Activated naive CD4-positive, alpha-beta T cell treated with anti-CD3 and anti-CD28 coated beads, Interleukin-2, amount 10 ng/mL, durations not matched to agents 7 days and 5 days (primary cell): ENCODE data around the gene LDHD.
"Not testable (repeated sequence)": the region's sequence is repeated elsewhere in the genome, so short reads cannot be mapped to it uniquely, and the experiment has no call there.

Experiments used
- CTCF ChIA-PET: fragments of 350-600 bp; sonication (Branson Sonifier 250); formaldehyde crosslinking; loops from one replicate; lab custom pipeline; 2021; ENCODE audit warnings: antibody characterized with exemption; lab: Charles Lee
- DNase-seq: peaks from one replicate; pipeline ENCODE4 v3.0.0-alpha.2; 2020
- H3K27ac Mint-ChIP-seq: one replicate; pipeline ENCODE4 v1.8.0; 2021; ENCODE audit warnings: mild to moderate bottlenecking, moderate library complexity, mixed read lengths
- H3K27me3 Mint-ChIP-seq: one replicate; pipeline ENCODE4 v1.8.0; 2021; ENCODE audit warnings: mild to moderate bottlenecking, mixed read lengths
- H3K36me3 Mint-ChIP-seq: one replicate; pipeline ENCODE4 v1.8.0; 2021; ENCODE audit warnings: mixed read lengths
- H3K4me1 Mint-ChIP-seq: one replicate; pipeline ENCODE4 v1.8.0; 2021; ENCODE audit warnings: mixed read lengths
- H3K4me3 Mint-ChIP-seq: one replicate; pipeline ENCODE4 v1.8.0; 2021; ENCODE audit warnings: mild to moderate bottlenecking, moderate library complexity, mixed read lengths
- H3K9me3 Mint-ChIP-seq: one replicate; pipeline ENCODE4 v1.8.0; 2021; ENCODE audit warnings: mixed read lengths

LDHD gene

DNA sequence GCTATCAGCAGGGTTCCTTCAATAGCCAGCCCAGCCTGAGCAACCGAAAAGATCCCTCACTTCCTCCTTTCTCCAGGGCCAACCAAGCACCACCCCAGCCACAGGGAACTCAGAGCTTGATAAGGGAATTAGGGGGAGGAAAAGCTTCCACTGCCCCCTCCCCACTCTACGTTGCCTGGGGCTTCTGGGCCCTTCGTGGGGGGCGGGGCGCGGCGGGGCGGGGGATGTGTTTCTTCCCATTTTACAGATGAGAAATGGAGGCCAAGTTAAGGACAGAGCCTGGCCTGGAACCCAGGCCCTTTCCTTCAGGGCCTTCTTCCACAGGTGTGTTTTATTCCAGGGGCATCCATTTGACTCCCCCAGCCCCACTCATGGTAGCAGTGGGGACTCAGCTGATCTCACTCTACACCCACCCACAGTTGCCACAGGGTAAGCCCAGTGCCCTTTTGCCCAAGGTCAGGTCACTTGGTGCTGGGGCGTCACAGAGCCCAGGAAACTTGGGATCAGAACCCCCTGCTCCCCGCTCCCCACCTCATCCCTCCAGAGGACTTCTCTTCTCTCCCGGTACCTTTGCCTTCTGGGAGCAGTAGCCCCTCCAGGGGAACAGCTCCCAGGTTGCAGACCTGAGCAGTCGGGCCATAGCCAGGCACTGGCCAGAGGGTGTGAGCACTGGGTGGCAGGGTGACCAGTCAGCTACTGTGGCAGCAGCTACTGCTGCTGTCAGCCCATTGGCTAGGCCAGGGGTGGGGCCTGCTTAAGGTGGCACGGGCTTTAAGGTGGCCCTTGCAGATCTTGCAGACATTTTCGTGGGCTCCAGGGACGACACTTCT is at the start of gene LDHD:
Gene LDHD, minus strand, starts transcription at position 700 of the 830 bp plus-strand sequence. Its CDS starts 60 bp downstream, at position 640.
- H3K27me3 Mint-ChIP-seq, result peaks cover 16% of the 10 kb centered on the region
- H3K36me3 Mint-ChIP-seq, result no peaks in the 10 kb centered on the region
- CTCF ChIA-PET, result no interaction called here
- peak within 1 kb of the TSS; percentile 47 for H3K4me3 Mint-ChIP-seq
- no peak for DNase-seq
- peaks cover 1% of the 10 kb centered on the region for H3K9me3 Mint-ChIP-seq
- H3K27ac Mint-ChIP-seq, result no peak within 1 kb of the TSS
- H3K4me1 Mint-ChIP-seq, result peaks cover 11% of the 10 kb centered on the region

DNA sequence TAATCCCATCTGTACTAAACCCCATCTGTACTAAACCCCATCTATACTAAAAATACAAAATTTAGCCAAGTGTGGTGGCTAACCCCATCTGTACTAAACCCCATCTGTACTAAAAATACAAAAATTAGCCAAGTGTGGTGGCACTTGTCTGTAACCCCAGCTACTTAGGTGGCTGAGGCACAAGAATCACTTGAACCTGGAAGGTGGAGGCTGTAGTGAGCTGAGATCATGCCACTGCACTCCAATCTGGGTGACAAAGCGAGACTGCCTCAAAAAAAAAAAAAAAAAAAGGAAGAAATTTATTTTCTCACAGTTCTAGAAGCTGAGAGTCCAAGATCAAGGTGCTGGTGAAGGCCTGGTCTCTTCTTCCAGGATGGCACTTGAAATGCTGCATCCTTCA is 43.8 kb upstream of the LDHD start:
- H3K27me3 Mint-ChIP-seq, result no peaks in the 10 kb centered on the region
- CTCF ChIA-PET, result no interaction called here
- no peak for DNase-seq
- peaks cover 70% of the 10 kb centered on the region for H3K36me3 Mint-ChIP-seq
- H3K4me3 Mint-ChIP-seq, result no peak overlapping the region
- H3K4me1 Mint-ChIP-seq, result no peaks in the 10 kb centered on the region
- H3K9me3 Mint-ChIP-seq, result peaks cover 20% of the 10 kb centered on the region
- no peak overlapping the region for H3K27ac Mint-ChIP-seq

DNA sequence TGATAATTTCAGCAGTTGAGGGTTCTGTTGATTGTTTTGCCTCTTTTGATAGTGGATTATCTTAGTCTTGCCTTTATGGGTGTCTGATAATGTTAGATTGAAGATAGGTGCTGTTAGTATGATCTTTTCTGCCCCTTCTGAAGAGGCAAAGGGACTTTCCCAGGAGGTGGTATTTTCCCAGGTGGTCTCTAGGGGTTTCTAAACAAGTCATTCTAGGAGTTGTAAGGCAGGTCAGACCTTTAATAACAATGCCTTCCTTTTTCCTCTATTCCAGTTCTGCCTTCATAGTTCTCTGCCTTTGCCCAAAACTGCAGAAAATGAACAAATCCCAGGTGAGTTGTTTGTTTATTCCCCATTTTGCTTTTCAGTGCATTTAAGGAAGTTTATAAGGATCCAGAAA is 36.1 kb upstream of the LDHD start:
- peaks cover 52% of the 10 kb centered on the region for H3K36me3 Mint-ChIP-seq
- H3K27me3 Mint-ChIP-seq, result no peaks in the 10 kb centered on the region
- H3K4me3 Mint-ChIP-seq, result no peak overlapping the region
- CTCF ChIA-PET, result no interaction called here
- no peak for DNase-seq
- H3K27ac Mint-ChIP-seq, result no peak overlapping the region
- H3K4me1 Mint-ChIP-seq, result peaks cover 13% of the 10 kb centered on the region
- peaks cover 26% of the 10 kb centered on the region for H3K9me3 Mint-ChIP-seq

DNA sequence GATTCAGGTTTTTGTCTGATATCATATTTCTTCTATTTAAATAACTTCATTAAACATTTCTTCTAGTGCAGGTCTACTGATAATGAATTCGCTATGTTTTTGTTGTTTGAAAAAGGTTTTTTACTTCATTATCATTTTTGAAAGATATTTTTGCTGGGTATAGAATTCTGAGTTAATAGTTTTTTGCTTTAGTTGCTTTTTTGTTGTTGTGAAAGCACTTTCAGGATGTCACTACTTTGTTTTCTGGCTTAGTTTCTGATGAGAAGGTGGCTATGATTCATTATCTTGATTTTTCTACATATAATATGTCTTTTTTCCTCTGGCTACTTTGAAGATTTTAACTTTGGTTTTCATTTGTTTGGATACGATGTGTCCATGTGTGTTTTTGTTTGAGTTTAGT is 35.2 kb upstream of the LDHD start:
- H3K4me1 Mint-ChIP-seq, result peaks cover 13% of the 10 kb centered on the region
- H3K4me3 Mint-ChIP-seq, result no peak overlapping the region
- H3K36me3 Mint-ChIP-seq, result peaks cover 45% of the 10 kb centered on the region
- DNase-seq, result no peak
- H3K27me3 Mint-ChIP-seq, result no peaks in the 10 kb centered on the region
- H3K27ac Mint-ChIP-seq, result no peak overlapping the region
- CTCF ChIA-PET, result no interaction called here
- H3K9me3 Mint-ChIP-seq, result peaks cover 26% of the 10 kb centered on the region

DNA sequence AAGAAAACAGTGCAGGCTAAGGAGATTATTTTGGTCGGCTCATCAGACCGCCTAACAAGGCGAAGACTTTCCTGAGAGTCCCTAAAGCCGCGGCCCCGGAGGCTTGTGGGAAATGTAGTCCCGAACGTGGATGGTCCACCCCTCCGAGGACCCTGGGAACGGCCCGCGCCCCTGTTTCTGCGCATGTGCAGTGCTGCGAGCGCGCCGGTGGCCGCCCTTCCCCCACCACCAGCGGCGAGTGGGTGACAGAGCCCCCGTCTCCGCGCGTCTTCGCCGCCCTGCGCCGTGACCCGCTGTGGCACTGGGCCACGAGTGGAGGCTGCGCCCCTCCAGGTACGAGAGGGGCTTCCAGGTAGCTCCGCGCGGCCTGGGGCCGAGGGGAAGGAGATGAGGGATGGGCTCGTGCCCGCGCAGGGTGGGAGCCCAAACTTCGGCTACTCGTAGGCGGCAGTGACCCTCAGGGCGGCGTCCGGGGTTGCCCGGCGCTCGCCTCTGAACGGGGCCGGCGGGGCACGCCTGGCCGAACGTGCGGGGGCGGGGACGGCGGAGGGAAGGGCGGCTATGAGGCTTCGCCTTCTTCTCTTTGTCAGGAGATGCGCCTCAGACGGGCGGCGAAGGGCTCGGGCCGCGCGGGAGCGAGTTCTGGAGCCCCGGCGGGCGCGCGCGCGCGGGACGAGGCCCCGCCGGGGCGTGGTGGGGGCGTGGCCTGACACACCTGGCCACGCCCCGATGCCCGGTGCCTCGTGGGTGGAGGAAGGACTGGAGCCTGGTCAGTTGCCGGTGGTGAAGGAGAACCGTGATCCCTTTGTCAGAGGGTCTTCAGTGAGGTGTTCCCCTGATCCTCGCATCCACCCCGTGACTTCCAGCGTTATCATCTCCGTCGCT is 32.0 kb upstream of the LDHD start, which contains the start of gene ZFP1:
Gene ZFP1, plus strand, starts transcription at position 214 of the 885 bp plus-strand sequence. CDS start 4,428 bp downstream, outside the sequence.
- Mint-ChIP-seq H3K4me3 (peak within 1 kb of the TSS; percentile 80), H3K36me3 (peaks cover 27% of the 10 kb centered on the region), H3K9me3 (peaks cover 24% of the 10 kb centered on the region), H3K27ac (peak within 1 kb of the TSS; percentile 88), H3K27me3 (no peaks in the 10 kb centered on the region), H3K4me1 (peaks cover 13% of the 10 kb centered on the region)
- peak; percentile 95 for DNase-seq
- CTCF ChIA-PET, result interaction anchor here (1.0 to 1.5 kb wide), 2 partner anchors 10 to 286 kb away, joined by 3 read pairs; no protein-coding TSS in a partner anchor

DNA sequence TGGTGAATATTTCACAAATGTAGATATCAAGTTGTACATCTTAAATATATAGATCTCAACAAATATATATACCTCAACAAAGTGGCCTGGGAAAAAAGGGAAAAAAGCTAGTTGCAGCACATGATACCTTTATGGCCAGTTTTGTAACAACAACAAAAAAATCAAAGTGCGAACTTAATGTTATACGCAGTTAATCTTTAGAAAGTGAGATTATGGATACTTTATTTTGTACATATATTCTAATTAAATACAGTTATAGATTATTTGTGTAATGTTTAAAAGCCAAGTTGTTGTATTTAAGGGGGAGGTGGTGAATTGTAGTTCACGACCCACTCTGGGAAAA is 31.4 kb upstream of the LDHD start:
- Mint-ChIP-seq H3K27me3 (no peaks in the 10 kb centered on the region), H3K4me1 (peaks cover 13% of the 10 kb centered on the region), H3K36me3 (peaks cover 24% of the 10 kb centered on the region), H3K4me3 (peak overlapping the region; percentile 80), H3K27ac (peak overlapping the region; percentile 88), H3K9me3 (peaks cover 22% of the 10 kb centered on the region)
- no peak for DNase-seq
- CTCF ChIA-PET, result interaction anchor here (1.0 to 1.5 kb wide), 2 partner anchors 10 to 286 kb away, joined by 3 read pairs; no protein-coding TSS in a partner anchor

DNA sequence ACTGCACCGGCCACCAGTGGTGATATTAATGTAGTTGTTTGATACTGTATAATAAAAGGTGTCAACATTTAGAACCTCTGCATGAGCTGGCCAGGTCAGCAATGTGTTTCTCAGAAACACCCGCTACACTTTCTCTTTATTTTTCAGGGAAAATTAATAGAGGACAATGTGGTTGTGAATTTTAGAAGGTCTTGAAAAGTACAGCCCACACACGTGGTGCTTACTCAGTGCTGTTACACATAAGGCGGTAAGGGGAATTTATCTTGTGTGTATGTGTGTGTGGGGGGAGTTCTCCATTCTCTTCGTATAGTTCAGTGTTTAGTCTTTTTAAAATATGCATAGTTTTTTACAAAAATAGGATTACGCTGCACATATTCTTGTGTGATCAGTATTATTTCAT is 27.4 kb upstream of the LDHD start:
- H3K4me1 Mint-ChIP-seq, result peaks cover under 1% of the 10 kb centered on the region
- no peaks in the 10 kb centered on the region for H3K27me3 Mint-ChIP-seq
- CTCF ChIA-PET, result no interaction called here
- H3K27ac Mint-ChIP-seq, result no peak overlapping the region
- no peak overlapping the region for H3K4me3 Mint-ChIP-seq
- DNase-seq, result no peak
- no peaks in the 10 kb centered on the region for H3K36me3 Mint-ChIP-seq
- no peaks in the 10 kb centered on the region for H3K9me3 Mint-ChIP-seq

DNA sequence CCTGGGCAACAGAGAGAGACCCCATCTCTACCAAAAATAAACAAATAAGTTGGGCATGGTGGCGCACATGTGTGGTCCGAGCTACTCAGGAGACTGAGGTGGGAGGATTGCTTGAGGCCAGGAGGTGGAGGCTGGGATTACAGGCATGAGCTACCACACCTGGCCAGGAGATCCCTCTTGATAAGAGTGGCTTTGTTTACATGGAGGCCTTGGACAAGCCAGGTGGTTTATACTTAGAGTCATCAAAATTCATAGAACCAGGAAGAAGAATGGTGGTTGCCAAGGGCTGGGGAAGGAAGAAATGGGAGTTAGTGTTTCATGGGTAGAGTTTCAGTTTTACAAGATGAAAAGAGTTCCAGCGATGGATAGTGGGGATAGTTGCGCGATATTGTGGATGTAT is 22.9 kb upstream of the LDHD start:
- no peaks in the 10 kb centered on the region for H3K9me3 Mint-ChIP-seq
- CTCF ChIA-PET, result no interaction called here
- DNase-seq, result no peak
- H3K36me3 Mint-ChIP-seq, result no peaks in the 10 kb centered on the region
- peaks cover 9% of the 10 kb centered on the region for H3K27me3 Mint-ChIP-seq
- no peak overlapping the region for H3K4me3 Mint-ChIP-seq
- H3K27ac Mint-ChIP-seq, result no peak overlapping the region
- peaks cover 9% of the 10 kb centered on the region for H3K4me1 Mint-ChIP-seq

DNA sequence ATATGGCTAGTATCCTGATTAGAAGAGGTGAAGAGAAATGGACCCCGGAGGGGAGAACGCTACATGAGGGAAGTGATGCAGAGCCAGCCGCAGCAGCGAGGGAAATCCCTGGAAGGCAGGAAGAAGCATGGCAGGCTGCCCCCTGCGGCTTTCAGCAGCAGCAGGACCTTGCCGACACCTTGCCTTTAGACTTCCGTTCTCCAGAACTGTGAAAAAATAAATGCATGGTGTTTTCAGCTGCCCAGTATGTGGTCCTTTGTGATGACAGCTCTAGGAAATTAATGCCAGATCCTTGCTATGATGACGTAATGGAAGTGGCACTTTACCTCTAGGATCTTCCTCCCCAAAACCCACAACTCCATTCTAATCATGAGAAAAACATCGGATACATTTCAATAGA is 22.1 kb upstream of the LDHD start:
- no peak for DNase-seq
- no peaks in the 10 kb centered on the region for H3K9me3 Mint-ChIP-seq
- no peaks in the 10 kb centered on the region for H3K36me3 Mint-ChIP-seq
- peaks cover 9% of the 10 kb centered on the region for H3K27me3 Mint-ChIP-seq
- H3K27ac Mint-ChIP-seq, result no peak overlapping the region
- CTCF ChIA-PET, result interaction anchor here (0.7 to 1.0 kb wide), 3 partner anchors 10 to 327 kb away, joined by 3 to 4 read pairs (median 3); partner anchors contain the start of gene ZFP1
- H3K4me3 Mint-ChIP-seq, result no peak overlapping the region
- H3K4me1 Mint-ChIP-seq, result peaks cover 9% of the 10 kb centered on the region

DNA sequence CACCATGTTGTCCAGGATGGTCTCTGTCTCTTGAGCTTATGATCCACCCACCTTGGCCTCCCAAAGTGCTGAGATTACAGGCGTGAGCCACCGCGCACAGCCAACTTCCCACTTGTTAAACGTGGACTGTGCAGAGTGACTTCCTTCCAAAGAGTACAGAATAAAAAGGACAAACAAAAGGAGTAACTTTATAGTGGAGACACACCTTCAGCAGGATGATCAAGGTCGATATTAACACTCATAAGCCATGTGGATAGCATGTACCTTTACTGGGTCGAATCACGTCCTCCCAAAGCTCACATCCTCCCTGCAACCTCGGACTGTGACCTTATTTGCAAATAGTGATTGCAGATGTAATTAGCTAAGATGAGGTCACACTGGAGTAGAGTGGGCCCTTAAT is 21.7 kb upstream of the LDHD start:
- no peaks in the 10 kb centered on the region for H3K36me3 Mint-ChIP-seq
- no peak overlapping the region for H3K4me3 Mint-ChIP-seq
- DNase-seq, result no peak
- H3K27ac Mint-ChIP-seq, result no peak overlapping the region
- H3K27me3 Mint-ChIP-seq, result peaks cover 9% of the 10 kb centered on the region
- H3K9me3 Mint-ChIP-seq, result no peaks in the 10 kb centered on the region
- CTCF ChIA-PET, result interaction anchor here (0.7 to 1.0 kb wide), 3 partner anchors 10 to 326 kb away, joined by 3 to 4 read pairs (median 3); partner anchors contain the start of gene ZFP1
- H3K4me1 Mint-ChIP-seq, result peaks cover 9% of the 10 kb centered on the region

DNA sequence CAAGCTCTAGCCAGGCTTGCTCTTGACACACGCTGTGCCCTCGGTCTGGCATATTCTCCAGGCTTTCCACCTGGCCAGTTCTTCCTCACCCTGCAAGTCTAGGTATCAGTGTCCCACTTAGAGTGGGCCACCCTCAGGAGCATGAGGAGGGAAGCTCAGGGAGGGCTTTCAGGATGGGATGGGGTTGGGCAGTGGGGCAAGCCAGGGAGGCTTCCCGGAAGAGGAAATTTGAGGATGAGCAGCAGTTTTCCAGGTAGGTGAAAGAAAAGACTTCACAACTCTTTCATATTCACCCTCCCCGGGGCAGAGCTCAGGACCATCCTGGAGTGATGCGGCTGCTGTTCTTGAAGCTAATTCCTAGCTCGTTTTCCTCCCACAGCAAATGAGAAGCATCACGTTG is 14.5 kb upstream of the LDHD start:
- no peak for DNase-seq
- H3K27me3 Mint-ChIP-seq, result peaks cover 10% of the 10 kb centered on the region
- CTCF ChIA-PET, result interaction anchor here (0.9 to 1.6 kb wide), 3 partner anchors 11 to 318 kb away, joined by 3 to 7 read pairs (median 3); no protein-coding TSS in a partner anchor
- H3K36me3 Mint-ChIP-seq, result no peaks in the 10 kb centered on the region
- H3K27ac Mint-ChIP-seq, result no peak overlapping the region
- H3K4me1 Mint-ChIP-seq, result peaks cover 8% of the 10 kb centered on the region
- H3K9me3 Mint-ChIP-seq, result peaks cover 10% of the 10 kb centered on the region
- no peak overlapping the region for H3K4me3 Mint-ChIP-seq

DNA sequence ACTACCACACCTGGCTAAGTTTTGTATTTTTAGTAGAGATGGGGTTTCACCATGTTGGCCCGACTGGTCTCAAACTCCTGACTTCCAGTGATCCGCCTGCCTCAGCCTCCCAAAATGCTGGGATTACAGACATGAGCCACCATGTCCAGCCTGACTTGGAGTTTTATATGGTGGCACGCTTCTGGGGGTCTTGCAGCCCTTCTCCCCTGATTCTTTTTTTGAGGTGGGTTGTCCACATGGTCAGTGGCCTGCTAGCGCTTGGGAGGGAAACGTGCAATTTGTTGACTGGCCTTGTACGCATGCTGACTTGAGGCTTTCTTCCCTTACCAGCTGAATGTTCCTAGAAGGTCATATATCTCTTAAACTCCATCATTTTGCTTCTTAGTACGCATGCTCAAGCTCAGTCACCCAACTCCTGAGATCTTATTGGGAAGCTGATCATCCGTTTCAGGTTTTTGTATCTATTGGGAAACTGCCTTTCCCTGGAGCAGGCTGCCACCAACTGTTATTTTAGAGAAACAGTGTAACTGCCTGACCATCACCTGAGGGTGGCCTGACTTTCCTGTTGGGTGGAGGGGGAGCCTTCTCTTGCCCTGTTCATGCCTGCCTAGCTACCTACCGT is 13.7 kb upstream of the LDHD start:
- Mint-ChIP-seq H3K27me3 (peaks cover 10% of the 10 kb centered on the region), H3K4me3 (no peak overlapping the region), H3K4me1 (peaks cover 8% of the 10 kb centered on the region), H3K27ac (no peak overlapping the region), H3K9me3 (peaks cover 10% of the 10 kb centered on the region), H3K36me3 (no peaks in the 10 kb centered on the region)
- DNase-seq, result no peak
- CTCF ChIA-PET, result interaction anchor here (1.2 to 1.6 kb wide), 2 partner anchors 19 to 317 kb away, joined by 3 to 7 read pairs; no protein-coding TSS in a partner anchor

DNA sequence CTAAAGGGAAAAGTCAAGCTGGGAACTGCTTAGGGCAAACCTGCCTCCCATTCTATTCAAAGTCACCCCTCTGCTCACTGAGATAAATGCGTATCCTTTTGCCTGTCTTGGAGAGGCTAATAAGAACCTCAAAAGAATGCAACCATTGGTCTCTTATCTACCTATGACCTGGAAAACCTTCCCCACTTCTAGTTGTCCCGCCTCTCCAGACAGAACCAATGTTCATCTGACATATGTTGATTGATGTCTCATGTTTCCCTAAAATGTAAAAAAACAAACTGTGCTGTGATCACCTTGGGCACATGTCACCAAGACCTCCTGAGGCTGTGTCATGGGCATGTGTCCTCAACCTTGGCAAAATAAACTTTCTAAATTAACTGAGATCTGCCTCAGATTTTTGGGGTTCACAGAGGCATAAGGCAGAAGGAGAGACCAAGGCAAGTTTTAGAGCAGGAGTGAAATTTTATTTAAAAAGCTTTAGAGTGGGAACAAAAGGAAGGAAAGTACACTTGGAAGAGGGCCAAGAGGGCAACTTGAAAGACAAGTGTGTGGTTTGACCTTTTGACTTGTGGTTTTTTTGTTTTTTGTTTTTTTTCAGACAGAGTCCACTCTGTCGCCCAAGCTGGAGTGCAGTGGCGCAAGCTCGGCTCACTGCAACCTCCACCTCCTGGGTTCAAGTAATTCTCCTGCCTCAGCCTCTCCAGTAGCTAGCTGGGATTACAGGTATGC is 13.0 kb upstream of the LDHD start:
- H3K27me3 Mint-ChIP-seq, H3K4me1 Mint-ChIP-seq, DNase-seq, H3K36me3 Mint-ChIP-seq, H3K4me3 Mint-ChIP-seq, H3K27ac Mint-ChIP-seq: not testable (repeated sequence)
- CTCF ChIA-PET, result interaction anchor here (1.2 to 1.6 kb wide), 2 partner anchors 18 to 316 kb away, joined by 3 to 7 read pairs; no protein-coding TSS in a partner anchor
- peaks cover 11% of the 10 kb centered on the region for H3K9me3 Mint-ChIP-seq
